ENCODE data around the gene PCK1.

GRCh38 chr20:57574954-57575353 lies 14.0 kb downstream of the PCK1 start:
- TF ChIP-seq TAF1 (IDR thresholded peaks at IDR 0.05; ENCODE audit: borderline replicate concordance, insufficient read depth, low read length) (no peak), POLR2AphosphoS5 (IDR thresholded peaks at IDR 0.05; ENCODE audit: low read depth, low read length) (no peak)
